Common myeloid progenitor, CD34-positive (primary cell): ENCODE results near the gene GSS.
A peak's percentile ranks its signal among the peaks of the same experiment; 100 is the strongest.

Experiments used
- CTCF ChIA-PET: fragments of 350-600 bp; sonication (Branson Sonifier 250); formaldehyde crosslinking; loops from one replicate; lab custom pipeline; 2021; ENCODE audit warnings: antibody characterized with exemption; lab: Charles Lee
- POLR2A ChIA-PET: fragments of 350-600 bp; sonication (Branson Sonifier 250); formaldehyde crosslinking; loops from one replicate; lab custom pipeline; 2021; ENCODE audit warnings: antibody characterized with exemption; lab: Charles Lee
- DNase-seq, 3 donors: peaks; one replicate each; pipeline versions ENCODE4 v3.0.0 to v3.0.0-alpha.2; 2013
- H3K27ac ChIP-seq, 2 experiments: 1 replicate in 1 of 2; 2 replicates in 1 of 2; pipeline ENCODE4 v1.7.0; 2013; ENCODE audit warnings: inconsistent platforms in 2 of 2, low read length in 2 of 2, mild to moderate bottlenecking in 2 of 2, low read depth in 1 of 2, moderate library complexity in 1 of 2; ENCODE audit not compliant: severe bottlenecking in 2 of 2, insufficient read depth in 1 of 2, poor library complexity in 1 of 2
- H3K27me3 ChIP-seq, 5 experiments: replicated peaks in 2 of 5; 1 replicate in 3 of 5; 2 replicates in 2 of 5; pipeline versions ENCODE4 v1.6.1 to v1.7.0; 2013; ENCODE audit warnings: low read length in 4 of 5, mild to moderate bottlenecking in 2 of 5, moderate library complexity in 2 of 5, inconsistent platforms in 1 of 5; ENCODE audit not compliant: insufficient read depth in 5 of 5, control insufficient read depth in 4 of 5
- H3K36me3 ChIP-seq, 4 experiments: 1 replicate in 2 of 4; 2 replicates in 2 of 4; pipeline versions ENCODE4 v1.6.1 to v1.7.0; 2013; ENCODE audit warnings: low read length in 3 of 4, control low read depth in 1 of 4, mild to moderate bottlenecking in 1 of 4; ENCODE audit not compliant: control insufficient read depth in 4 of 4, insufficient read depth in 4 of 4
- H3K4me1 ChIP-seq, 4 experiments: 1 replicate in 3 of 4; 2 replicates in 1 of 4; pipeline versions ENCODE4 v1.6.1 to v1.7.1; 2013; ENCODE audit warnings: low read length in 3 of 4, mild to moderate bottlenecking in 3 of 4, control low read depth in 1 of 4, inconsistent platforms in 1 of 4, moderate library complexity in 1 of 4; ENCODE audit not compliant: control insufficient read depth in 4 of 4, insufficient read depth in 4 of 4; ENCODE audit errors: control extremely low read depth in 1 of 4
- H3K4me3 ChIP-seq, 7 experiments: 1 replicate in 4 of 7; 2 replicates in 3 of 7; pipeline versions ENCODE4 v1.5.1 to v1.7.0; 2013; ENCODE audit warnings: mild to moderate bottlenecking in 7 of 7, low read length in 6 of 7, moderate library complexity in 6 of 7, inconsistent platforms in 2 of 7, low read depth in 2 of 7, control low read depth in 1 of 7; ENCODE audit not compliant: insufficient read depth in 4 of 7, control insufficient read depth in 1 of 7; ENCODE audit errors: extremely low read depth in 1 of 7
- H3K9me3 ChIP-seq, 5 experiments: 1 replicate in 4 of 5; 2 replicates in 1 of 5; pipeline versions ENCODE4 v1.6.1 to v1.7.1; 2013; ENCODE audit warnings: low read length in 4 of 5, mild to moderate bottlenecking in 2 of 5, inconsistent platforms in 1 of 5, low read depth in 1 of 5, moderate library complexity in 1 of 5; ENCODE audit not compliant: control insufficient read depth in 4 of 5, insufficient read depth in 2 of 5; ENCODE audit errors: control extremely low read depth in 1 of 5
- WGBS: methylation state at CpG from one replicate; pipeline ENCODE4 v1.1.5; 2013; ENCODE audit not compliant: insufficient coverage; 5-methylcytosine and 5-hydroxymethylcytosine counted together

The GSS gene

DNA sequence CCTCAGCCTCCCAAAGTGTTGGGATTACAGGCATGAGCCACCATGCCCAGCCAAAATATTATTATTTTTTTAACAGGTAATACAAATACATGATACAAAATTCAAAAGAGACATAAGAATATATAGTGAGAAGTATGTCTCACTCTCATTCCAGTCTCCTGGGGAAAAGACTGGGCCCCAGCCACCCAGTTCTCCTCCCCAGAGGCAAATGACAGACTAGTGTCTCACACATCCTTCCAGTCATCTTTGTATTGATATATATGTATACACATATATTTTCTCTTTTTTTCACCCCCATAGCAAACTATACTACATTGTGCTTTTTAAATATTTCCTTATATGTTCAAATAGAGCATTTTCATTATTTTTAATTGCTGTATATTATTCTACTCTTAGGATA is 8.3 kb downstream of the GSS start:
- H3K27me3 ChIP-seq: no peaks in the 10 kb centered on the region
- H3K27ac ChIP-seq: no peak overlapping the region
- no peak overlapping the region for H3K4me3 ChIP-seq
- no peaks in the 10 kb centered on the region for H3K4me1 ChIP-seq
- no peaks in the 10 kb centered on the region for H3K9me3 ChIP-seq
- H3K36me3 ChIP-seq: peaks cover 15 to 61% (median 36%) of the 10 kb centered on the region in 4 experiments
- ChIA-PET CTCF (no interaction called here), POLR2A (no interaction called here)
- DNase-seq: no peak

DNA sequence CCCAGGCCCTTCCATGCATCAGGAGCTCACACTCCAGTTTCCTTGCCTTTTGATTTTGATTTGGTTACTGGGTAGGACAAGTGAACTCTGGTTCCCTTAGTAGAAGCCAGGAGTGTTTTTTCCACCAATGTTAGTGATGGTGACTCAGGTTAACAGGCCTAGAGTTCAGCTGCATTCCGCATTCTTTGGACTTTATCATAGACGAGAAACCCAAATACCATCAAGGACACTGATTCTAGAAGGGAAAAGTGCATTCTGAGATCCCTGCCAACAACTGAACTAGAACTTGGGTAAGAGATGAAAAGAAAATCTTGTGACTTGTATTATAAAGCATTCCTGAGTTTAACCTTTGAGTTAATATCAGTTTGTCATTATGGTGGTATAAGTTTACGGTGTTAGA is 8.9 kb downstream of the GSS start:
- H3K27ac ChIP-seq: no peak overlapping the region
- no peak overlapping the region for H3K4me3 ChIP-seq
- H3K27me3 ChIP-seq: no peaks in the 10 kb centered on the region
- POLR2A ChIA-PET: no interaction called here
- H3K9me3 ChIP-seq: no peaks in the 10 kb centered on the region
- peaks cover 15 to 67% (median 38%) of the 10 kb centered on the region in 4 experiments for H3K36me3 ChIP-seq
- 100% methylated on average over 2 of the region's 3 CpGs for WGBS
- CTCF ChIA-PET: no interaction called here
- peaks cover 0 to 2% (median under 1%) of the 10 kb centered on the region in 4 experiments for H3K4me1 ChIP-seq
- no peak for DNase-seq

DNA sequence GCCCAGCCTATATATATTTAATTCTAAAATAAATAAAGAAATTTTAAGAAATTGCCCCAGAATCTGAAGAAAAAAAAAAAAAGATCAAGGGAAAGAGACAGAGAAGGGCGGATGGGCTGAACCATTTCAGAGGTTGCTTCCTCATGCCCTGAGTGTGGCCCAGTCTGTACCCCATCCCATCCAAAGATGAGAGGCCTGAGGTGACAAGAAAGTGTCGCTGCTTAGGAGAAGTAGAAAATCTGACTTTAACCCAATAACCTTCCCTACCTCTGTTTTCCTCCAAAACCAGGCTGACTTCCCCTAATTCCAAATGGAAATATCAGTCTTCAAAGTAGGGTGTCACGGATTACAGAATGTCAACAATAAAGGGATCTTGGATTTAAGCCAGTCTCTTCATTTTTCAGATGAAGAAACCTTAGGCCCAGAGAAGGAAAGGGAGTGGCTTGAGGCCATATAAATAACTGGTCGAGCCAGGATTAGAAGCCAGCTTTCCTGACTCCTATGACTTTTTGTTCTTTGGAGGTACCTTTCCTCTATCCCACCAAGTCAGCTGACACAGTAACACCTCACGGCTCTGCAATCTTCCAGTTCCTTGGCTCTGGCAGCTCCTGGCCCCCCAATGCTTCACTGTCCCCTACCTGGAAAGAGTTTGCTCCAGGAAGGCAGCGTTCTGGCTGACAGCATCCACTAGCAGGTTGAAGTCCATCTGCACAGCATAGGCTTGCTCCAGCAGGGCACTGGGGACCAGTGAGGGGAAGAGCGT is 10.1 kb downstream of the GSS start:
- Histone ChIP-seq H3K4me1 (peaks cover 0 to 10% (median 4%) of the 10 kb centered on the region in 4 experiments), H3K27me3 (no peaks in the 10 kb centered on the region), H3K36me3 (peaks cover 15 to 66% (median 36%) of the 10 kb centered on the region in 4 experiments), H3K9me3 (no peaks in the 10 kb centered on the region), H3K4me3 (no peak overlapping the region), H3K27ac (no peak overlapping the region)
- WGBS: 97% methylated on average over 3 of the region's 7 CpGs
- DNase-seq: no peak
- CTCF ChIA-PET: interaction anchor here (1.4 kb wide), 1 partner anchor 27 kb away, joined by 3 read pairs; no protein-coding TSS in a partner anchor
- POLR2A ChIA-PET: no interaction called here

DNA sequence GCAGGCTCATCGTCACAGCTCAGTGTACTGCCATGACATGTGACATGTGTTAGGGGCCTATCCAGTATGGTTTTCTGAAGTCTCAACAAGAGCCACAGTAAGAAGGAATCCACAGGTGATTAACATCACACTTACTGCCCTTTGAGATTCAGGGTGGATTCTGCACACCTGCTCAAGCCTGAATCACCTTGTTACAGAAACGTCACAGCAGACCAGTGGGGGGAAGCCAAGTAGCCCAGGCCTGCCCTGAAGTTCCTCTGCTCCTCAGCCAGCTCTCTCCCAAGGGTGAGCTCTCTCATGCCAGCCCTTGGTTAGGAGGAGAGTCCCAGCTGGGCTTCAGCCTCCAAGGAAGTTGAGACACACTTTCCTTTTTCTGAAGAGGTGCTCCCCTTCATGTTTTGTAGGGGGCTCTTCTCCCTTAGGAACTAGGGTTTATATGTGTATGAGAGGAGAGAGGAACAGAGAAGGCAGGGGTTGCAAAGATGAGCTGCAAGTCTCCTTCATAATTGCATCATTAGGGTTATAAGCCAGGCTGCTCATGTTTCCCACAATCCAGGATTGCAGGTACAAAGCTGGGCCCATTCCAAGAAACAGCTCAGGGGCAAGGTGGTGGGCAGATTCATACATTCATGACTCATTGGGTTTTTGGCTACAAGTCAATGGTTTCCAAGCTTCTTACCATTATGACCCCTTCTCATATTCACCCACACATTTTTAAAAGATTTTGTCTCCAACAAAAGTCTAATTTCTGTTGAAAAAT is 11.6 kb downstream of the GSS start:
- ChIA-PET CTCF (interaction anchor here (1.1 to 6.3 kb wide), 4 partner anchors 12 to 69 kb away, joined by 3 to 42 read pairs (median 4); partner anchors contain the start of genes ACSS2, GGT7, GSS and MYH7B), POLR2A (no interaction called here)
- Histone ChIP-seq H3K4me3 (no peak overlapping the region), H3K36me3 (peaks cover 15 to 57% (median 35%) of the 10 kb centered on the region in 4 experiments), H3K27me3 (no peaks in the 10 kb centered on the region), H3K9me3 (no peaks in the 10 kb centered on the region), H3K27ac (no peak overlapping the region), H3K4me1 (peaks cover 0 to 25% (median 12%) of the 10 kb centered on the region in 4 experiments)
- 95% methylated on average over 2 of the region's 2 CpGs for WGBS
- no peak for DNase-seq

DNA sequence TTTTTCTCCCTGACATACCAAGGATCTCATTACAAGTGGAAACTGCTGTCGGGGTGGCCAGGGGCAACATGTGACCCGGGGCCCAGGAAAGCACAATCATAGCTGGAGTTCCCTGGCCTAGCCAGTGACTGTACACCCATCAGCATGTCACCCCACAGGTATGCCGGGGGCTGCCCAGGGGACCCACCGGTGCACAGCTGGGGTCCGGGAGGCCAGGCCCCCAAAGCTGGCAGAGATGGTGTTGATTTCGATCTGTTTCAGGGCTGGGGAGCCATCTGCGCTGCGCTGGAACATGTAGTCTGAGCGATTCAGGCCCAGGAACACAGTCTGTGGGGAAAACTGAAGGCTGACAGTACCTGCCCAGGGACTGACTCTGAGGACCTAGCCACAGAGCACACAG is 13.3 kb downstream of the GSS start:
- POLR2A ChIA-PET: interaction anchor here (0.8 kb wide), 1 partner anchor 61 kb away, joined by 4 read pairs; no protein-coding TSS in a partner anchor
- DNase-seq: no peak
- CTCF ChIA-PET: interaction anchor here (1.1 to 6.3 kb wide), 3 partner anchors 8 to 68 kb away, joined by 3 to 42 read pairs (median 4); partner anchors contain the start of genes ACSS2 and GGT7

DNA sequence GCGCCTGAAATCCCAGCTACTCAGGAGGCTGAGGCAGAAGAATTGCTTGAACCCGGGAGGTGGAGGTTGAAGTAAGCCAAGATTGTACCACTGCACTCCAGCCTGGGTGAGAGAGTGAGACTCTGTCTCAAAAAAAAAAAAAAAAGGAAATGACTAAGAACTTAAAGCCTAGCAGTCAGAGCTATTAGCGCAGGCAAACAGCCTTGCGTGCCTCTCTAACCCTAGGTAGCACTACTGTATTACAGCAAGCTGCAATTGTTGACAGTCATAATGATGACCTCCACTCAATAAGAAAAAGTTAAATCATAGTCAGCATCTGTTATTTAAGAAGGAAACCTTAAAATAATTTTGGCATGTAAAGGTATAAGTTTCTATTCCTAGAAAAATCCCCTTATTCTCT is 14.4 kb downstream of the GSS start:
- H3K27me3 ChIP-seq: no peaks in the 10 kb centered on the region
- CTCF ChIA-PET: interaction anchor here (0.7 to 6.3 kb wide), 6 partner anchors 9 to 67 kb away, joined by 3 to 42 read pairs (median 4); partner anchors contain the start of genes ACSS2 and GGT7
- POLR2A ChIA-PET: interaction anchor here (0.6 kb wide), 1 partner anchor 68 kb away, joined by 3 read pairs; no protein-coding TSS in a partner anchor
- no peak overlapping the region for H3K27ac ChIP-seq
- H3K4me3 ChIP-seq: no peak overlapping the region
- WGBS: 60% methylated on average over 2 of the region's 4 CpGs
- peaks cover 0 to 38% (median 22%) of the 10 kb centered on the region in 4 experiments for H3K4me1 ChIP-seq
- peak in 2 of 3 donors; percentile 67 to 71 for DNase-seq
- H3K9me3 ChIP-seq: no peaks in the 10 kb centered on the region
- peaks cover 12 to 52% (median 36%) of the 10 kb centered on the region in 4 experiments for H3K36me3 ChIP-seq

More for the DNA sequence above, 13.3 kb downstream of the GSS start:
- Histone ChIP-seq H3K4me1 (peaks cover 0 to 38% (median 22%) of the 10 kb centered on the region in 4 experiments), H3K4me3 (no peak overlapping the region), H3K36me3 (peaks cover 13 to 51% (median 35%) of the 10 kb centered on the region in 4 experiments), H3K27ac (no peak overlapping the region), H3K27me3 (no peaks in the 10 kb centered on the region), H3K9me3 (no peaks in the 10 kb centered on the region)
- WGBS: 98% methylated on average over 8 of the region's 9 CpGs
